Suppressor macrophage treated with lipopolysaccharide for 1 hour (primary cell): ENCODE measurements around the gene LSAMP.

Experiments used
- DNase-seq, 3 donors: peaks; one replicate each; pipeline ENCODE4 v3.0.0-alpha.2; 2020 to 2022

LSAMP gene

DNA sequence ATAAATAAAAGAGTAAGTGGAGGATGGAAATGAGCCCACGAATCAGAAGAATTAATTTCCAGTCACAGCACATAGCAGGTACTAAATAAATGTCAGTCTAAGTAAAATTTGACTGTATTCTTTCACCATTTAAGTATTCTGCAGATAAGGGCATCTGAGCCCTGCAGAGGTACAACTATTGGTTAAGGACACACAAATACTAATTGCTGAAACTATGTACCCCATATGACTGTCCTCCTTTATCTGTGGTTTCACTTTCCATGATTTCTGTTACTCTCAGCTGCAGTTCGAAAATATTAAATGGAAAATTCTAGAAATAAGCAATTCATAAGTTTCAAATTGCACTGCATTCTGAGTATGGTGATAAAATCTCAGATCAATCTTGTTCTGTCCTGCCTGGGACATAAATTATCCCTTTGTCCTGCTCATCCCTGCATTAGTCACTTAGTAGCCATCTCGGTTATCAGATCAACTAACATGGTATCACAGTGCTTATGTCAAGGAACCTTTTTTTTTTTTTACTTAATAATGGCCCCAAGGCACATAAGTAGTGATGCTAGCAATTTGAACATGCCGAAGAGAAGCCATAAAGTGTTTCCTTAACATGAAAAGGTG lies 95.1 kb downstream of the LSAMP start:
- DNase-seq, result no peak

DNA sequence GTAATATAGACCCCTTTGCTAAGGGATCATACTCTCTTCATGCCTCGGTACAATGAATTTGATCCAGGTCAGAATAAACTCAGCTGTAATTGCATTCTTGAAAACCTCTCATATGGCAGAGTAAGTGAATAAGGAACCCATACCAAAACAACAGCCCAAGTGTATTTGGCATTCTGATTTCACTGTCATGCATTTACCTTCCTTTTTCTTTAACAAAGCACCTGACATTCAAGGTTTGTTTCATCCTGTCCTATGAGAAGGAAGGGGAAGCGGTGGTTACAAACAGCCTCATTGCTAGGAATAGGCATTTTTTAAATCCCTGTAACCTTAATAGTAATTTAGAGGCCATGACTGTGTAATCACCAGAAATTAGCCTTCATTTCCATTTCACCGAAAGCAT lies 97.1 kb downstream of the LSAMP start:
- DNase-seq, result no peak

DNA sequence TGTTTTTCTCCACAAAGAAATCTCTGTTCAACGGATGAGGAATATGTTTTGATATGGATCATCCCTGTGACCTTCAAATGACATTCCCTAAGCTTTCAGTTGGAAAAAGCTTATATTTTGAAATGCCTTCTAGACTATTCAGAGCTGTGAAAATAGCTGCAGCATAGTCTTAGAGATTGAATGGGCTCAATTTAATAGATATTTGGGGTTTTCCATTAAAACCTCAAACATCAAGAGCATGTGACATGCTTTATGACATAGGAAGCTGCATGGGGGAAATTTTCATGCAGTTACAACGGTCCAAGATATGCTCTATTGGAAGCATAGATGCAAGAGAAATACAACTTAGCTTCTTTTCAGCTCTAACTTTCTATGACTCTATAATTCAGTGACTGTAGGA lies 102.8 kb downstream of the LSAMP start:
- DNase-seq, result no peak

DNA sequence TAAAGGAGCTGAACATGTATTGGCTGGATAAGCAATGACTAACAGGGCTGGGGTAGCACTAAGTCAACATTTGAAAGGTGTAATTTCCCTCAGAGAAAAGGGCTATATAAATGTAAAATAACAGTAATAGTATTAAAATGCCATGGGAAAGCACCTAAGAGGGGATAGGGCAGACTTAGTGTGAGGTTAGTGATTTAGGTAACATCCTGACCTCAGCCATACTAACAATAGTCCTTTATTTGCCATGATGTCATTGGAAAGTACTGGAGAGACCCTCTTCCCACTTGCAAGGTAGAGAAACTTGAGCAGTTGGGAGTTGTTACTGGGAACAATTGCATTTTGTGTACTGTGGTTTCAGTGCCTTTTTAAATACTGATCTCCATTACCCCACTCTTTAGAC lies 103.4 kb downstream of the LSAMP start:
- DNase-seq, result no peak

DNA sequence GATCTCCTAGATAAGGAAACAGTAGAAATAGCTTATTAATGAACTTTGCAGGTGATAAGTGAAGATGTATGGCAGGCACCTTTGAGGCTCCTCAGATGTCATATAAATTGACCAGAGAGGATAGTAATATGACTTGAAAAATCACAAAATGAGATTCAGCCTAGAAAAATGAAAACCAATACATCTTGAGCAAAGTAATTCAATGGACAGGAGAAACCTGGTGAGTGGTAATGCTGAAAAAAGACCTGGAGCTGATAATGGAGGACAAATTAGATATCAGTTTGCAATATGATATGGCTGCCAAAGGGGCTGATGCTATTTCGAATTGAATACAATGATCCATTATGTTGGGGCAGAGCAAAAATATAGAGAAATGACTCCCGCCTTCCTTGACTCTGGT lies 103.9 kb downstream of the LSAMP start:
- DNase-seq, result no peak

DNA sequence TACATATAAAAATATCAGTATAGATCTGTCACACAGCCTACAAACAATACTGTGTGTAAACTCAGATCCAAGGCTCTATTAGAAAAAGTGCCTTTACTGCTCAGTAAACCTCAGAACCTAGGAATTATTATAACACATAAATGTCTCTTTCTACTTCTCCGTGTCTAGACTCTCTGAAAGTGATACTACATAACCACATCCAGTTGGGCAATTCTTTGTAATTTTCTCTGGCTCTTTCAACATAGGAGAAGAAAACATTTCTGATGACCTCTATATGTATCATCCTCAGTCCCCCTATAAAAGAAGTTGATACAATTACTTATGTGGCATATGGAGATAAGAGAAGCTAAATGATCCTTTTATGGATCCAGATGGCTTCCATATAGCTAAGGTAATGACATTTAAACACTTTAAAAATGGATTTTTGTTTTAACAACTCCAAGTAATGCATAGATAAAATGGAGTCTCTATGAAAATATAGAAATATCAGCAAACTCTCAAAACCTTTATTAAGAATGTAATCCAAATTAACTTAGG lies 104.5 kb downstream of the LSAMP start:
- DNase-seq, result no peak

DNA sequence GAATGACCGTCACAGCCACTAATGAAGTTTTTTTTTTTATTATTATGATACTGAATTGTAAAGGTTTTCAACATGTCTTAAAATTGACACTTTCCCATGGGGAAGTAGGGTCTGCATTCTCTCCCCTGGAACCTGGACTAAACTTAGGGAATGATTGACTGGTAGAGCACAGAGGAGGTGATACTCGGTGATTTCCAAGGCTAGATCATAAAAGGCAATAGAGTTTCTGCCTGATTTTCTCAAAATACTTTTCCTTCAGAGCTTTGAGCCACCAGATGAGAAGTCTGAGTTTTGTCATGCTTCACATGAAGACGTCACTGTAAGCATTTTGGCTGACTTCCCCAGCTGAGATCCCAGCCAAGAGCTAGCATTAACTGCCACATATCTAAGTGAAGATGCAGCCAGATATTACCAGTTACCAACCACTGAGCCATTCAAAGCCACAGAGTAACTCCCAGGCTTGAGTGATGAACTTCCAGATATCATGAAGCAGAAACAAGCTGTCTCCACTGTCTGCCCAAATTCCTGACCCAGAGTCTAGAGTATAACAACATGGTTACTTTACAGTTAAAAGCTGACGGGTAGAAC lies 105.8 kb downstream of the LSAMP start:
- DNase-seq, result no peak

DNA sequence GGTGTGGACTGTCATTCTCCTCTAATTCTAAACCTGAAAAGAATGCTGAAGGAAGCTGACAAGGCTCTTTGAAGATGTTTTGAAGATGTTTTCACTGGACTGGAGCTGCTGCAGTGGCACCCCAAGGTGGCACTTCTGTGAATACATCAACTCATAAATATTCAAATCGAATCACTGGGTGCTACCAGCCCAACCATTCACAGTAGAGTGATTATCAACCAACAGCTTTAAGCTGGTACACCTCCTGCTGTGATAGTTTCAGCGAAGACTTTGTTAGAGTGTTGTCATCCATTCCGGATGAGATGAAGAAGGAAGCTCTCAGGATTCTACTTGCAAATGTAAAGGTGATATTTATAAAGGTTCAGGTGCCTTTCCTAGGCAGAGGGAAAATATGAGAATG lies 106.6 kb downstream of the LSAMP start:
- DNase-seq, result no peak

DNA sequence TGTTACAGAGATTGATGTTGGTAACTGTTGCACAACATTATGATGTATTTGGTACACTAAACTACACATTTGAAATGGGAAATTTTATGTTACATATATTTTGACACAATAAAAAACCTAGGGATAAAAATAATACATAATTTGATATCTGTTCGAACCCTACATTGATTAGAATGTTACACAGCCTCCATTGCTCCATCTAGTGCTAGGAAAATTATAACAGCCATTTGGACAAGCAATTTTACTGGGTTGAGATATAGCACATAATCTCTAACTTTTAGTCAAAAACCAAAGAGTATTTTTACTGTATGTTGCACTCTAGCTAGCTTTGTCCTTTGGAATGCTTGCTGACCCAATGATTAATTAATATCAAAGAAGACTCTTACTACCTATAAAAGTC lies 108.1 kb downstream of the LSAMP start:
- no peak for DNase-seq

DNA sequence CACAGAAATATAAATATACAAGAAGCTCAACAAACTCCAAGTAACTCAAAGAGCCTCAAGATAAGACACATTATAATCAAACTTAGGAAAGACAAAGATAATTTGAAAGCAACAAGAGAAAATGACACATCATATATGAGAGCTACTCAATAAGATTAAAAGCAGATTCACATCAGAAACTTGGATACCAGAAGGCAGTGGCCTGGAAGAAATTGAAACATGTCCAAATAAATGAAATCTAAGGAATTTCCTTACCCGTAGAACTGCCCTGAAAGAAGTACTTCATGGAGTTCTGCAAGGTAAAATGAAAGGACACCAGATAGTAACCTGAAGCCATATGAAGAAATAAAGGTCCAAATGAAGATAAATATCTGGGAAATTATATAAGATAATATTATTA lies 113.9 kb downstream of the LSAMP start:
- no peak for DNase-seq

DNA sequence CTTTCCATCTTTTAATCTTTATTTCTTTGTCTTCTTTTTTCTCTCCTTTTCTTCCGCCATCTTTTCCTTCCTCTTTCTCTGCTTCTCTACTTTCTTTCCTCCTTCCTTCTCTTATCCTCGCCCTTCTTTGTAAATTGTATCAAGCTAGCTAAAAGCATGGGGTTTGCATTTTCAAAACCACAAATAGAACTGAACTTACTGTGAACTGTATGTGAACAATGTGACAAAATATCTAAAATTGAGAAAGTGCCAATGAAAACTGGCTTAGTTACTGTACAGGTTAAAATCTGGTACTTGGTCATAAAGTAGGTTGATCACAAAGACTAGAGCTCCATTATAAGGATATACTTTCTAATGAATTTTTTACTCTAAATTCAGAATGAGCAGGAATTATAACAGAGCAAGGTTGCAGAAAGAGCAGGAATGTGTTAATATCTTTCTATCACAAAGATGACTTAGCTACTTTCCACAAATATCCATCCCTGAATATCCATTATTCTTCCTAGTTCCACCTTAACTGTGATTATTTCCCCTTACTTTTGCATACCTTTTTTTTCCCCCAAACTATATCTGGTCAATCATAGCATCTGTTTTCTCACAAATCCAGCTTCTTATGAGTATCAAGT lies 122.4 kb downstream of the LSAMP start:
- DNase-seq, result no peak

DNA sequence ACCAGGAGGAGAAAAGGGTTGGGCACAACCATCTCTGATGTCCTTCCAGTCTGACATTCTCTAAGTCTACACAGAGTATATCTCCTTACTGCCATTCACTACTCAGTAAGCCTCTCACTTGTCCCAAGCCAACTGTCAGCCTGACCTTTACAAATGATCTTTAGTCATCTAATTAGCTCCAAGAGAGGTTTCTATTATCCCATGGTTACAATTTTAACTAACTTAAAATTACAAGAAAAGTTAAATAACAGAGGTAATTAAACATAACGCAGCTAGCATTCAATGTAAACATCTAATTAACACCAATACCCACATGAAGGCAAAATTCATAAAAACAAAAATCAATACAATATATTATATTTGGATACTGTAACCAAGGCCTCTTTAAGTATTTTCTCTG lies 126.9 kb downstream of the LSAMP start:
- DNase-seq, result no peak

DNA sequence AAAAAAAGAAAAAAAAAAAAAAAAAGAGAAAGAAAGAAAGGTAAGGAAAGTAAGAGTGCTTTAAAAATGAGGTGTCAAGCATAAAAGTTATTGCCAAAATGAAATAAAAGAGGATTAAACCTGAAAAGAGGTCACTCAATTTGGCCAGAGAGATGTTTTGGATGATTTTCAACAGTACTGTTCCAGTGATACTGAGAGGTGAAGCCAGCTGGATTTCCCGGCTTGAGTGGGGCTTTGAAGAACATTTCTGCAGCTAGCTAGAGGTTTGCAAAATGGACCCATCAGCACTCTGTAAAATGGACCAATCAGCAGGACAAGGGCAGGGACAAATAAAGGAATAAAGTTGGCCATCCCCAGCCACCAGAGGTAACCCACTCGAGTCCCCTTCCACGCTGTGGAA lies 128.5 kb downstream of the LSAMP start:
- no peak for DNase-seq

DNA sequence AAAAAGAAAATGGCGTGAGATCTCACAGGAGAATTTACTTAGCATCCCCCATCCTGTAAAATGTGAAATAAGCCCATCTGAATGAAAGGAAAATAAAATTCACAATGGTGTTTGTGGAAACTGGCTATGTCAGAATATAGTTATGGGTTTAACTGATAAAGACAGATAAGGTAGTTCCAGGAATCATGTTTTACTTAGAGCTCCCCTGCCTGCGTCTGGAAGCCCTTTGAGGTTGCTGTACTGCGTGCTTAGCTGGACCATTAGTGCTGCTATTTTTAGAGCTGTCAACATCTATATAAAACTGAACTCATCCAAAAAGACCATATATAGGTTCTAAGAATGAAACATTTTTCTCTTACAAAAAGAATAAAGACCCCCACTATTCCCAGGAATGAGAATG lies 130.8 kb downstream of the LSAMP start:
- DNase-seq, result no peak

DNA sequence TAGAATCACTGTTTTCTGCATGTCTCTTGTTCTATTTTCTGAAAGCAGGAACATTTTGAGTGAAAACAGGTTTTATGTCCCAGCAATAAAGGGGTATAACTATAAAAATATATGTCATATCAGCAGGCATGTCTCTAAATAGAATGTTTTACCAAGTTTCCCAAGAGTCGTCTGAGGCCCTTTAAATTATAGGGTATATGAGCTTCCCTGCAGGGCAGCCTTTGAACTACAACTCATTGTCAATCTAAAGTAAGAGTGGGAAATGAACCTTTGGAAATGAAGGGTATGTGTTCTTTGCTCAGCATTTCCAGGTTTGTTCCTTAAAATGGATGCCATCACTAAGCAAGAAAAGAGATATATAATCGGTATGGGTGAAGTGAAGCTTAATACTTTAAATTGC lies 138.6 kb downstream of the LSAMP start:
- no peak for DNase-seq

DNA sequence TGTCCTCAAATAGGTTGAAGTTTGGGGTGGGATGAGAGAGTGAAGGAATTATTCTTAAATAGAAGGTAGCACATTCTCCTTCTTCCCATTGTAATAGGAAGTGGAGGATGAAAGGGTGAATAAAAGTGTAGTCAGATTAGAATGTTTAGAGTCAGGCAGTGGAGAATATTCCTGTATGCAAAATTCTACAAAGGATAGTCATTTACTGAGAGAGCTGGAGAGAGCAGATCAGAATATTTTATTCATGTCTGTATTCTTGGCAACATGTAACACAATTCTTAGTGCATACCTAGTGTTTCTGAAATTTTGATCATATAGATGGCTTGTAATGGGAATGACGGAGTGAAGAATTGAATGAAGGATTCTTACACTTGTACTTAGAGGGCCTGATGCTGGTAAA lies 139.1 kb downstream of the LSAMP start:
- no peak for DNase-seq

DNA sequence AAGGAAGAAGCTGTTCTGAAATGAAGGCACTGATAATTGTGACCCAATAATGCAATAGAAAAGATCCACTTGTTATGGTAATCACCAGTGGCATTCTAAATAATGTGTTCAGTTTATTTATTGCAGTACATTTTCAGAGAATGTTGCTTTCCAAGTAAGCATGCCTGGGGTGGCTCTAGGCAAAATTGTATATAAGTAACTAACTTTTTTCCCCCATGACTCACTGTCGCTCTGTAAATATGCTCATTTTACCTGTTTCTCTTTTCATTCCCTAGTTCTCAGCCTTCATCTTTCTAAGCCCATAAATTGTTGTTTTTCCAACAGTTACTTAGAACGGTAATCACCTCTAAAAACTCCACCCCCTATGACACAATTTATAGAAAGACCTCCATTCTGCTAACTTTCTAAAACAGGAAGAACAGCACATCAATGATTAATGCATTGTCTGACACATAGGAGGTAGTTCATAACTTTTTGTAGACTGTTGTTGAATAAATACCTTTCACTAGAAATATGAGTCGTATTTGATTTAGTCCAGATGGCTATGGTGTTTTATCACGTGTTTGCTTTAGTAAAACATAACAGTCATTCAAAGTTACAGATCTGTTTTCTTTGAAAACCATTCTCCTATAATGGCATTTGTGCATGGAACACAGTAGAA lies 143.1 kb downstream of the LSAMP start:
- no peak for DNase-seq

DNA sequence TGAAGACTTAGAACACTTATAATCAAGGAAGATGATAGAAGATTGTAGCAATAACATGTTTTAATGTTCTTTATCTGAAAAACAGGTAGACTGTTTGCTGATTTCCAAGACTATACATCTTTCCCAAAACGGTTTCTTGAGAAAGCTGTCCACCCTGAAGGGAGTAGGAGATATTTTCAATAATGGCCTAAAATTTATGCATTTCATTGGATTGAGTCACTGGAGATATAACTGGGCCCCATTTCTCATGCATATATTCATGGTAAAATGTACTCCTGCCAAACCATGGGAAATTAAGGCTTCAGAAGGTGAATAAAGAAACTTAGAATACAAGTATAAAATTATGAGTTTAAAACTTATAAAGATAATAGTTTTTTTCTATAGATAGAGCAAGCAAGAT lies 143.9 kb downstream of the LSAMP start:
- DNase-seq, result no peak

DNA sequence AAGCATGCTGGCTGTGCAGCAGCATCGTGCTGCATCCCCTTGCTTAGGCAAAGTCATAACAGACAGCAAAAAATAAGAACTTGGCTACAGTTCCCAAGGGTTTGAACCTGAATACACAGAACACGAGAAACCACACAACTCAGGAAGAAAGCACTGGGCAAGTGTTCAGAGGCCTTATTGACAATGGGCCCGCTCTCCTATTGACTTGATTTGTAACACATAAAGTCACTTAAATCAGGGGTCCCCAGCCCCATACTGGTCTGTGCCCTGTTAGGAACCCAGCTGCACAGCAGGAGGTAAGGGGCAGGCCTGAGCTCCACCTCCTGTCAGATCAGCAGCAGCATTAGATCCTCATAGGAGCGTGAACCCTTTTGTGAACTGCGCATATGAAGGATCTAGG lies 145.1 kb downstream of the LSAMP start:
- DNase-seq, result no peak

DNA sequence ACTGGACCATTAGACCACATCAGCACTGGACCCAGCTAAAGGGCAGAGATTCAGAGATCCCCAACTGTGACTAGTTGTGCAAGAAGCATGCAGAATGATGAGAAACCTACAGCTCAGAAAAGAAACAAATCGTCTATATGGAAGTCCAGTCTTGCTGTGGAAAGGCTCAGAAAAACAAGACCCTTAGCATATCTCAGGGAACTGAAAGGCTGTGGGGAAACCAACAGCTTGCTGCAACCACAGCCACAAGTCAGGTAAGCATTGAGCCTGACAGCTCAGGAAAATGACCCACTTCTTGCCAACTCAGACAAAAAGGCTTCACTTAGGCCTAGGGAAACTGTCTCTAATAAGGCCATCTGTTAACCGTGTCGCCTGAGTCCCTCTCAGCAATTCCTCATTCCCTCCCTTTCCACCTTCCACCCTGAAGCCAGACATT lies 145.6 kb downstream of the LSAMP start:
- no peak for DNase-seq

DNA sequence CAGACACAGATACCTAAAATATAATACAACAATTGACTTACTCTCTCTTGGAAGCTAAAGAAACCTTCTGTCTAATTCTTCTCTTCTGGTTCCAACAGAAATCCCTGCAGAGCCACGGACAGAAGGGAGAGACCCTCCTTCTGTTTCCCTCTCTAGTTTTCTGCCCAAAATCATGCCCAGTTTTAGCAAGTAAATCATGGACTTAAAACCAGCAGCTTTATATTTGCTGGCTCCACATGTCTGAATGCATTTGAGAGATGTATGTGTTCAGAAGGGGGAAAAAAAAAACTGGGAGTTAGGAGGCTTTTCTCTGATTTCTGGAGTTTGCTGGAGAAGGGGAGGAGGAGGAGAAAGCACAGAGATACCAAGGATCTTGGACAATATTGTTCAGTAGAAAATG lies 147.1 kb downstream of the LSAMP start:
- no peak for DNase-seq

DNA sequence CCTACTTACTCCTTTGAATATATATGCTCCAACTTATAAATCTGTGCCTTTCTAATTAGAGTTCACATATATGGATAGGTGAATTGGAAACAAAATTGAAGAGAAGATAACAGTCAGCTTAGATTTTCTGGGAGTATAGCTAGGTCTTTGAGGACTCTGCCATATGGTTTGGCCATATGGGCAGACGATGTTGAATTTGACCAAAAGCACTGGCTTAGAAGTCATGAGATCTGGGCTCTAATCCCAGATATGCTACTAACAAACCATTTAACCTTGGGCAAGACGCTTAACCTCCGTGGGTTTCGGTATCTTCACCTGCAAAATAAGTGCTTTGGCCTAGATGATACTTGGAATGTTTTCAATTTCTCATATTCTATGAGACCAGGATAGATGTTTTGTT lies 154.1 kb downstream of the LSAMP start:
- no peak for DNase-seq

DNA sequence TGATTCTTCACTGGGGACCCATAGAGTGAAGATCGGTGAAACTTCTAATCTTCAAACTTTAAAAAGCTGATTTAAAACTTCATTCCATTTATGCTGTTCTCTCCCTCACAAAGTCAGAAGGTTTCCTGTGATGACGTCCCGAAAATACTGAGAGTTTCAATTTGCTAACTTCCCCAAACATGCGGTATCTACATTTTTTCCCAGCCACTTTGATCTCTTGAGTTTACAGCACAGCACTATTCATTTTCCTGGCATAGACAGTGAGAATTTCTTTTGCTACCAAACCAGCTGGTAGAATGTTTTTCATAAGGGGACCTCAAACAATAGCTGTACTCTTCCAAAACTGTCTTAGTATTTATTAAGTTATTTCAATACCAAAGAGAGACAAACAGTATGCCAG lies 156.8 kb downstream of the LSAMP start:
- no peak for DNase-seq

DNA sequence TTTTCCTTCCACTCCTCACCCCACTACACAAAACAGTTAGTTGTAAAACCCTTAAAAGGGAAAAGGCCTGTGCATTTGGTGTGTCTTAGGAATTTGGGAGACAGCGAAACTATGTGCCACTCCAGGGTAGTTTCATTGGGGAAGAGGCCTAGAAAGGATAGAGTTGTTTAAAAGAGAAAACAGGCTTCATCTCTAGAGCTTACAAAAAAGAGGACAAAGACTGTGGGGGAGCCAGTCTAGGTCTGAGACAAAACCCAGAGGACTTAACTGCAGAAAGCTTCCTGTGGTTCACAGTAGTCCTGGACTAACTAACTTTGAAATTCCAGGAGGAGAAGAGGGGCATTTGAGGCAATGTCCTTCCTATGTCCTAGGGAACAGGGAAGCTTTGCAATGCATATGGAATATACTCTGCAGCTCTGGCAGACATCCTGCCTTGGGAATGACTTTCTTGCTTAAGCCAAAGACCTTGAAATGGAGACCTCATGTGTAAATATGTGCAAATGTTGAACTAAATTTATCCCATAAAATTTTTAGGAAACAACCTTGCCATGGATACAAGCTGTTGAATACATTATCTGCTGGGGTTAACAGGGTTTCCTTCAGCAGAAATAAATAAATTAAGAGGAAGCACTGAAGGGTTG lies 159.4 kb downstream of the LSAMP start:
- DNase-seq, result no peak
